Ovary (tissue), 9 donors: ENCODE data around the gene ULBP2. TPM values are rescaled to one million over a fixed set of nuclear protein-coding genes. Genes with fewer than 3 reads are reported as not detected.

Experiments used
- DNase-seq, 5 donors: peaks; one replicate each; pipeline ENCODE4 v3.0.0-alpha.2; 2019 to 2020
- H3K27ac ChIP-seq, 2 donors: fragments of 200-600 bp; one replicate each; pipeline versions ENCODE4 v1.5.1 to v1.8.0; 2019 to 2022
- H3K27me3 ChIP-seq: fragments of 200-600 bp; one replicate; pipeline ENCODE4 v1.8.0; 2022
- H3K36me3 ChIP-seq: fragments of 200-600 bp; sonication (generic); one replicate; pipeline ENCODE4 v1.5.1; 2019
- H3K4me1 ChIP-seq: one replicate; pipeline ENCODE4 v1.8.1; 2013; ENCODE audit warnings: mild to moderate bottlenecking, moderate library complexity; ENCODE audit not compliant: insufficient read depth
- H3K4me3 ChIP-seq: fragments of 200-600 bp; sonication (generic); one replicate; pipeline ENCODE4 v1.5.1; 2017
- H3K9me3 ChIP-seq, 2 donors: fragments of 200-600 bp in 1 of 2; sonication (generic) in 1 of 2; one replicate each; pipeline versions ENCODE4 v1.5.1 to v1.8.1; 2013 to 2019; ENCODE audit warnings: mild to moderate bottlenecking in 1 of 2, moderate library complexity in 1 of 2
- CTCF ChIP-seq, 3 donors: fragments of 450-650 bp in 2 of 3; fragments of 200-600 bp in 1 of 3; IDR thresholded peaks; one replicate each; pipeline versions ENCODE4 v1.5.1 to v1.8.0; 2016 to 2022; ENCODE audit warnings: antibody characterized with exemption in 3 of 3, mild to moderate bottlenecking in 1 of 3
- EP300 ChIP-seq: sonication (generic); formaldehyde crosslinking; IDR thresholded peaks from one replicate; pipeline ENCODE4 v1.6.1; 2017; ENCODE audit warnings: antibody characterized with exemption
- POLR2A ChIP-seq: fragments of 450-650 bp; IDR thresholded peaks from one replicate; pipeline ENCODE4 v1.6.1; 2017; ENCODE audit warnings: antibody characterized with exemption, mild to moderate bottlenecking, moderate library complexity
- WGBS, 3 donors: extraction: QIAGEN DNeasy Blood & Tissue Kit in 1 of 3; methylation state at CpG; one replicate each; pipeline versions ENCODE4 v1.1.5 to v1.1.7; 2013 to 2017; 5-methylcytosine and 5-hydroxymethylcytosine counted together
- intact Hi-C, 4 donors: fragments of 100-400 bp; cut with DNase I; formaldehyde crosslinking; loops; one replicate each; pipeline versions ENCODE4 v1.11.0 to v1.15.1; 2022 to 2023
- polyA plus RNA-seq, 2 donors: library from polyadenylated mRNA; stranded (reverse); fragments of 200-250 nt in 1 of 2; fragments of 350-450 nt in 1 of 2; fragmentation: Illumina TruSeq in 1 of 2; extraction: RNeasy Lipid Tissue Mini Kit (QIAGEN cat#74804) in 1 of 2; gene quantifications; one replicate each; pipeline ENCODE4 v1.2.3, GENCODE V29; 2013 to 2014
- total RNA-seq, 7 donors: library from RNA; depleted of rRNA in 2 of 7; stranded (reverse); fragments of >200 nt in 2 of 7; fragmentation: NEBNext Ultra II Directional in 3 of 7; extraction: Animal tissue kit (Norgen Biotek cat#: 25700) in 3 of 7; gene quantifications; one replicate each; pipeline versions ENCODE4 v1.1.0 to v1.2.4, GENCODE V29; 2016 to 2023
- donor health status: DM: no; HTN: no; CAD: no; lungs with moderate emphysema.
- donor health status: DM: no; HTN: no; CAD: no.
- donor health status: Bipolar disorder and iron deficiency.
- donor health status: DM: yes; HTN: yes; CAD: no.
- donor health status: DM: no; HTN: no; CAD: no.
- donor health status: DM: yes; HTN: yes; CAD: no.

Gene ULBP2
- total and polyA plus RNA-seq, 9 donors = 0.08 to 3.6 (median 0.23) TPM; not detected in 6

DNA sequence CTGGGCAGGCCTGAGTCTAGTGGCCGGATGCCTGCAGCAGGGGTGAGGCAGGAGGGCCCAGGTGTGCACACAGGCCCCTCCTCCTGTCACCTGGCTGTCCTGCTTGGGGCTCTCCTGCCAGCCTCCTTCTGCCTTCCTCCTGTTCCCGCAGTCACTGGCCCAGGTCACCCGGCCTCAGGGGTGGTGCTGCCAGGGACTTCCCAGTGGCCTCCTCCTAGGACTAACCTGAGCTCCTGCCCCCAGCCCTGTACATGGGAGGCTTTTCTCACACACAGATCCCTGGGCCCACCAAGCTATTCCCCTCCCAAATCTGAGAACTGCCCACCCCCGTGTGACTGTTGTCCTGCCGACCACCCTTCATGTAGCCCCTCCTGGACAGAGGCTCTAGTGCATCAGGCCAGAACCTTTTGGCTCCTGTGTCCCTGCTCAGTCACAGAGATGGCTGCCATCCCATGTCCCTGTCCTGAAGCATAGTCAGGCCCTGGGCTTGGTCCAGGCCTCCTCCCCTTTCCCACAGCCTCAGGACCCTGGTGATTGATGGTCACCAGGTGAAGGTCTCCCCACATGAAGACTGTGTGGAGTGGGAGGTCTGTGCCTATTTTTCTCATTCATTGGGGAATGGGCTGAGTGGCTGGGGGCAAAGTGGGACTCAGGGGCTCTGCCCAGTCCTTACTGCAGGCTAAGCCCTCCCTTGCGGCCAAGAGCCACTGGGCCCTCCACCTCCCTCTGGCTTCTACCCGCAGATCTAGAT lies 20.8 kb downstream of the ULBP2 start:
- Histone ChIP-seq H3K4me3 (no peak overlapping the region), H3K36me3 (no peaks in the 10 kb centered on the region), H3K4me1 (peaks cover 11% of the 10 kb centered on the region), H3K27me3 (no peaks in the 10 kb centered on the region), H3K9me3 (no peaks in the 10 kb centered on the region), H3K27ac (no peak overlapping the region)
- intact Hi-C loops = no loop called here
- WGBS, 3 donors = 83 to 88% (median 85%) methylated on average over 6 to 7 of the region's 7 CpGs
- TF ChIP-seq EP300 (no peak), POLR2A (no peak), CTCF (IDR thresholded peaks at IDR 0.05) (no peak)
- DNase-seq = no peak

DNA sequence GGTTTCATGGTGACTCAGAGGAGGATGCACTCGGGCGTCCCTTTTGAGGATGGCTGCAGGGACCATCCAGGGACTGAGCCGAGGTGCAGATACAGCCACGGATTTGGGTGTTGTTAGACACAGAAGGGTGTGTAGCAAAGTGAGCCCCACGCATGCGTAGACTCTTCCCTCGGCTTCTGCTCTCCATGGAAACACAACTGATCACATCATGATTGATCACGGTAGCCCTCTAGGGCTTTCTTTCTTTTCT lies 21.3 kb downstream of the ULBP2 start:
- no peaks in the 10 kb centered on the region for H3K27me3 ChIP-seq
- TF ChIP-seq CTCF (IDR thresholded peaks at IDR 0.05) (no peak), EP300 (no peak), POLR2A (no peak)
- intact Hi-C loops = no loop called here
- DNase-seq = no peak
- no peaks in the 10 kb centered on the region for H3K9me3 ChIP-seq
- no peak overlapping the region for H3K4me3 ChIP-seq
- WGBS, 3 donors = 50 to 60% (median 52%) methylated on average over 8 of the region's 8 CpGs
- H3K27ac ChIP-seq = no peak overlapping the region
- peaks cover 11% of the 10 kb centered on the region for H3K4me1 ChIP-seq
- no peaks in the 10 kb centered on the region for H3K36me3 ChIP-seq

GRCh38 chr6:149963462-149964307 lies 21.9 kb downstream of the ULBP2 start, which contains the start of gene ULBP1:
Gene ULBP1 (plus strand): TSS chr6:149963943. CDS start chr6:149964050, 107 bp downstream.
- DNase-seq = peak; percentile 57 to 76 (median 69)
- intact Hi-C loops = no loop called here
- no peaks in the 10 kb centered on the region for H3K27me3 ChIP-seq
- H3K36me3 ChIP-seq = no peaks in the 10 kb centered on the region
- peak within 1 kb of the TSS; percentile 29 for H3K4me3 ChIP-seq
- H3K9me3 ChIP-seq = no peaks in the 10 kb centered on the region
- peaks cover 11% of the 10 kb centered on the region for H3K4me1 ChIP-seq
- TF ChIP-seq CTCF (IDR thresholded peaks at IDR 0.05) (no peak), EP300 (no peak), POLR2A (no peak)
- 2 to 4% (median 3%) methylated on average over 55 to 69 of the region's 69 CpGs for WGBS, 3 donors
- no peak within 1 kb of the TSS for H3K27ac ChIP-seq

DNA sequence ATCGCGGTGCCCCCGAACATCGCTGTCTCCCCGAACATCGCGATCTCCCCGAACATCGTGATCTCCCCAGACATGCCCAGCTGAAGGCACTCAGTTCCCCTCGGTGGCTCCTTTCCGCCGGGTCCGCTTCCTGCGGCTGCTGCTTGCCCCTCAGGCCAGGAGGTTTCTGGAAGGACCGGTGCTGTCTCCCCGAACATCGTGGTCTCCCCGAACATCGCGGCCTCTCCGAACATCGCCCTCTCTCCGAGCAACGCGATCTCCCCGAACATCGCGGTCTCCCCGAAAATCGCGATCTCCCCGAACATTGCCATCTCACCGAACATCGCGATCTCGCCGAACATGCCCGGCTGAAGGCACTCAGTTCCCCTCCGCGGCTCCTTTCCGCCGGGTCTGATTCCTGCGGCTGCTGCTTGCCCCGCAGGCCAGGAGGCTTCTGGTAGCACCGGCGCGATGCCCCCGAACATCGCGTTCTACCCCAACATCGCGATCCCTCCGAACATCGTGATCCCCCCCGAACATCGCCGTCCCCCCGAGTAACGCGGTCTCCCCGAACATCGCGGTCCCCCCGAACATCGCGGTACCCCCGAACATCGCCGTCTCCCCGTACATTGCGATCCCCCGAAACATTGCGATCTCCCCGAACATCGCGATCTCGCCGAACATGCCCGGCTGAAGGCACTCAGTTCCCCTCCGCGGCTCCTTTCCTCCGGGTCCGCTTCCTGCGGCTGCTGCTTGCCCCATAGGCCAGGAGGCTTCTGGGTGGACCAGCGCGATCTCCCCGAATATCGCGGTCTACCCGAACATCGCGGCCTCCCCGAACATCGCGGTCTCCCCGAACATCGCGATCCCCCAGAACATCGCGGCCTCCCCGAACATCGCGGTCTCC lies 22.7 kb downstream of the ULBP2 start:
- no peak for DNase-seq
- intact Hi-C loops = no loop called here

More for the DNA sequence above, 22.7 kb downstream of the ULBP2 start:
- TF ChIP-seq POLR2A (no peak), EP300 (no peak), CTCF (IDR thresholded peaks at IDR 0.05) (no peak)
- Histone ChIP-seq H3K36me3 (no peaks in the 10 kb centered on the region), H3K27me3 (no peaks in the 10 kb centered on the region), H3K4me1 (peaks cover 11% of the 10 kb centered on the region), H3K27ac (no peak overlapping the region), H3K9me3 (no peaks in the 10 kb centered on the region), H3K4me3 (peak overlapping the region; percentile 29)
- 1 to 2% (median 1%) methylated on average over 74 to 103 of the region's 103 CpGs for WGBS, 3 donors
